HK-2 (cell line): Measurements from ENCODE around the gene INPP5K.
"Not testable (repeated sequence)": the region's sequence is repeated elsewhere in the genome, so short reads cannot be mapped to it uniquely, and the experiment has no call there.

ENCODE experiments used
- DNase-seq: peaks from one replicate; pipeline ENCODE4 v3.0.0-alpha.2; 2018; ENCODE audit not compliant: unreplicated experiment

INPP5K gene

DNA sequence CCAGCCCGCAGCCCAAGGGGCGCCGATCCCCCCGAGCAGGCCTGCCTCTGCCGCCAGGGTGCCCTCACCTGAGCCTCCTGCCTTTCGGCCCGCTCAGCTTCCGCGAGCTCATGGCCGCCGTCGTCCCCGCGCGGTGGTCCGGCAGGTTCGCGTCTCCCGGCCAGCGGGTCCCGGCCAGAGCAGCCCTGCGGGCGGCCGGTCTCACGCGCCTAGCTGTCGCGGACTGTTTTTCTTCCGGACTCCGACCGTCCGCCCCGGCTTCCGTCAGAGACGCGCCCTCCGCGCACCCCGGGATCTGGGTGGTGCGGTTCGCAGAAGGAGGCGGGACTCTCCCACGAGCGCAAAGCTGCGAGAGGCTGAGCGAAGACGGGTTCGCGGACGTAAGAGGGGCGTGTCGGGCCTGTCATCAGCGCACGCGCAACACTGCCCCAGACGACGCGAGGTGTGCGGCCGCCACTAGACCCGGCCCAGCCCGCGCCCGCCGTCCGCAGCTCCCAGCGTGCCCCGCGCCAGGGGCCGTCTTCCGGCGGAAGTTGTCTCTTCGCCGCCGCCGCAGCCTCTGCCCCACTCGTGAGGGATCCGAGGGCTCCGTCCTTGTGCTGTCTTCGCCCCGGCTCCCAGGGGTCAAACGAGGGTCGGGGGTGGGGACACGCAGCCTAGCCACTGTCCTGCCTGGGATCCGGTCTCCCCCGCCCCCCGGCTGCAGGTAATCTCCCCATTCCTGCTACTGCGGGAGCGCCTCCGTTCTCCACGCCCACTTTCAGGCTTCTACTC is at the start of gene INPP5K:
Gene INPP5K (minus strand): TSS at position 225 of the 774 bp plus-strand sequence. CDS start 113 bp downstream, at position 112.
- peak; percentile 98 for DNase-seq

DNA sequence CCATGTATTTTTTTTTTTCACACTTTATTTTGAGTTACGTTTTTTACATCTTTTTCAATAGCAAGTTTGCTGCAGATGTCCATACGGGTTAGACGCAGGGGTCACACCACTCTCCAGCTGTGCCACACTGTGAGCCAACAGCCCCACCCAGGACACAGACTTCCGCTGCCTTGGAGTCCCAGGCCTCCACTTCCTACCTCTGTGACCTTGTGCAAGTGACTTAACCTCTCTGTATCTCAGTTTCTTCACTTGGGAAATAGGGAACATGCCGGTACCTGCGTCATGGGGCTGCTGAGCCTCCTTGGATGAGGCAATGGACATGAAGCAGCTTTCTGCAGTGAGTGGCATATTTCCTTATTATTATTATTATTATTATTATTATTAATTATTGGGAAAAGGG is 49.5 kb upstream of the INPP5K start:
- no peak for DNase-seq

DNA sequence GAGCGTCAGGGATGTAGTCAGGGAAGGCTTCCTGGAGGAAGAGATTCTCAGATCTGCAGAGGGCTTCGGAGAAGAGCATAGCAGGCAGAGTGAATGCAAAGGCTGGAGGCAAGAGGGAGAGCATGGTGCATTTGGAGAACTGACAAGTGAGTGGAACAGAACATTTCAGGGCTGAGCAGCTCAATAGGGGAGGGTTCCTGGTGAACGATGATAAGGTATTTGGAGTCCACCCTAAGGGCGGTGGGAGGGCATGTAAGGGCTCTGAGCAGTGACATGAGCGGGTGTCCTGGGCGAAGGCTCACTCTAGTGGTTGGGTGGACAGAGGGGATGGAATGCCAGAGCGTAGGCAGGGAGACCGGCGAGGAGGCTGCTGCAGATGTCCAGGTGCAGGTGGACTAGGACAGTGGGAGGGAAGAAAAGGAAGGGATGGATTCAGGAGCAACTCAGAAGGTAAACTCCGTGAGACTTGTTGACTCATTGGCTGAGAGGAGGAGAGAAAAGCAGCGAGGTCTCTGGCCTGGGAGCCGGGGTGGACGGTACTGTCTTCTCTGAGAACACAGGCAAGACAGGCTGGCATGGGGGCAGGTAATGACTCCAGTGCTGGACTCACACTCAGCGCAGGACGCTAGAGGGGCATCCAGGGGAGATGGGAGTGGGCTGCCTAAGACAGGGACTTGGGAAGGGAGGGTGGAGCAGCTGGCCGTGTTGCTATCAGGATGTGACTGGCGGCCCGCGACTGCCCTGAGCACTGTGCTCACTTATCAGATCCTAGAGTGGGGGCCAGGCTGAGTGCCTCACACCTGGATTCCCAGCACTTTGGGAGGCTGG is 47.6 kb upstream of the INPP5K start:
- DNase-seq: no peak

DNA sequence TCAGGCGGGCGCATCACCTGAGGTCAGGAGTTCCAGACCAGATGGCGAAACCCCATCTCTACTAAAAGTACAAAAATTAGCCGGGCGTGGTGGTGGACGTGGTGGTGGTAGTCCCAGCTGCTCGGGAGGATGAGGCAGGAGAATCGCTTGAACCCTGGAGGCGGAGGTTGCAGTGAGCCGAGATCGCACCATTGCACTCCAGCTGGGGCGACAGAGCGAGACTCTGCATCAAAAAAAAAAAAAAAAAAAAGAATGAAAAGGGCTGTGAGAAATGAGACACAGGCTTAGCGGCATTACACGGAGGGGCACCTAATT is 47.0 kb upstream of the INPP5K start:
- DNase-seq: not testable (repeated sequence)

DNA sequence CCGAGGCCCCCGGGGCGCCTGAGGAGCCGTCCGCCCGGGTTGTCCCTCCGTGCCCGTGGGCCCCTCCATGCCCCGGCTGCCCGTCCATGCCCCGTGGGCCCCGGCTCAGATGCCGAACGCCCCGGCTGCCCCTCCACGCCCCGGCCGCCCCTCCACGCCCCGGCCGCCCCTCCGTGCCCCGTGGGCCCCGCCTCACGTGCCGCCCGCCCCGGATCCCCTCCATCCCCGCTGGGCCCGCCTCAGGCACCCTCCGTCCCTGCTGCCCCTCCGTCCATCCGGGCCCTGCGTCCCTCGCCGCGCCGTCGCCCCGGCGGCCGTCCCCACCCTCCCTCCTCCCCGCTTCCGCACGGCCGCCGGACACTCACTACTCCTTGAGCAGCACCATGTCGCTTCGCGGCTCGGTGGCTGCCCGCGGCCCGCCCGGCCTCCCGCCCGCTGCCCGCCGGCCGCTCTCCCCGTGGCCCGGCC is 45.8 kb upstream of the INPP5K start:
- DNase-seq: peak; percentile 68

DNA sequence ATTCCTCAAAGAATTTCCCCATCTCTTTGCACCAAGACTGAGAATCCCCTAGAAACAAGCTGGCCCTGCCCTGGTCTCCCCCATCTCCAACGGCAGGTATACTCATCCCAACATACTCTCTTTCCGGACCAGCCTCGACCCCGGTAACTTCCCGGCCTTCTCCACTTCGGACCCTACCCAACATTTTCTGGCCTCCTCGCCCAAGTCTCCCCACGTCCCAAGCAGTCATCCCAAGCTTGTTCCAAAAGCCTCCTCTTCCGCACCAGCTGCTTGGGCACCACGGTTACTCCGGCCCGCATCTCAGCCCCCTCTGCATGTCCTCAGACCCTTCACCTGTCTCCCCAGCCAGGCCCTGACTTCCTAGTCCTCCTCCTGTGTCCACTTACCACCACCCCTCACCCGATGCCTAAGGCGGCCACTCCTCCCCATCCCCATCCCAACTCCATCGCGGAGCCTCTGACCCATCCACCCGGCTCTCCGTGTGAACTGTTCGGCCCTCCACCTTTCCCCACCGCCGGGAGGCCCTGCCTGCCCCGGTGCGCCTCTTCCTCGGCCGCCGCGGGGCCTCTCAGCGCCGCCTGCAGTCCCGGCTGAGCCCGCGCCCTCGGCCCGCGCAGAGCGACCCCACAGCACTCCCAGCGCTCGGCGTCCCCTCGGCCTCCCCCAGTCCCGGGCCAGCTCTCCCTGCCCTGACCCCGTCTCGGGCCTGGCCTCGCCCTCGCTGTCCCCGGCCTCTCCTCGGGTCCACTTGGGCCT is 45.2 kb upstream of the INPP5K start:
- peak; percentile 45 for DNase-seq

DNA sequence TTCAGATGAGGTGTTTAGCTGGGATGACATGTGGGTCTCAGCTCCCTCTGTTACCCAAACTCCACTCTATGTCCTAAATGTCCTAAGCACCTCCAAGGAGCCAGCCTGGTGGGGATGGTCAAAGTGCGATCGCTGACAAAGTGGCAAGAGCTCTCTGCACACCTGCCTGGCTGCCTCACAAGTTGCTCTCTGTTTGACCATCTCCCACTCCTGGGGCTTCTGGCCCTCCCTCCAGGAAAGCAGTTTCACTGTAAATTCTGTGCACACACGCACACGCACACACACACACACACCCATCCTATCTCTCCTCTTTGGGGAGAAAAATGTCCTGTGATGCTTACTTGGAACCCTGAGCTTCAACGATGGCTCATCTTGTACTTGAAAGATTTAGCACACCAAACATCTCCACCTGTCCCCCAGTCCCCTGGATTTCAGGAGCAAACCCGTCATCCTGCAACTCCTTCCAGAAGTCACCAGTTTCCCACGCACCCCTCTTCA is 44.5 kb upstream of the INPP5K start:
- DNase-seq: no peak

DNA sequence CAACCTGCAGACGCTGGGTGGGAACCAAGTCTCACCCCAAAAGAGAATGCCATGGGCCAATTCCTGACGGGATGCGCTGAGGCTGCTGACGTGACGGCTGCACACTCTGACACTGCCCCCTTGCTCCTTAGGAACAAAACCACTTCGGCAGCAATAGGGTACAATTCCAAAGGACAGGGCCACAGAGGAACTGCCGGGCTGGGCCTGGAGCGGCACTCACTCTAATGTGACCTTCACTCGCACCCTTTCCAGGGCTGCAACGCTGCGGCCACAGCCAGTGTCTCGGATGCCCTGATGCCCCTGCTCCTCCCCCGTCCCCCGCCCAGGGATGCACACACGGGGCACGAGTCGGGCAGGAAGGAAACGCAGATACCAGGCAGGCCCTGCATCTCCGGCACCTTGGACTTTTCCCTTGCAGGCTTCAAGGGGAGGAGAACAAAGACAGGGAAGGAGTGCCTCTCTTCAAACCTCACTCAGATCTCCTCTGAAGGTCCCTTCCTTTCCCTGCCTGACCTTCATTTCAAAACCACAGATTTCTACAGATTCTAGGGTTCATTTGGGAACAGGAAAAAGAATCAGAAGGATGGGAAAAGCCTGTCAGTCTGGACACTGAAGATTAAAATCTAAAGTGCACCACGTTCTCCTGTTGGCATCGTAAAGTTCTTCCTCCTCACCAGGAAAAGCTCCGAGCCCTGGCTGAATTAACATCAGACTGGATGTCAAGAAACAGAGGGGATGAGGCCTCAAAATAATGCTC is 43.9 kb upstream of the INPP5K start:
- no peak for DNase-seq

DNA sequence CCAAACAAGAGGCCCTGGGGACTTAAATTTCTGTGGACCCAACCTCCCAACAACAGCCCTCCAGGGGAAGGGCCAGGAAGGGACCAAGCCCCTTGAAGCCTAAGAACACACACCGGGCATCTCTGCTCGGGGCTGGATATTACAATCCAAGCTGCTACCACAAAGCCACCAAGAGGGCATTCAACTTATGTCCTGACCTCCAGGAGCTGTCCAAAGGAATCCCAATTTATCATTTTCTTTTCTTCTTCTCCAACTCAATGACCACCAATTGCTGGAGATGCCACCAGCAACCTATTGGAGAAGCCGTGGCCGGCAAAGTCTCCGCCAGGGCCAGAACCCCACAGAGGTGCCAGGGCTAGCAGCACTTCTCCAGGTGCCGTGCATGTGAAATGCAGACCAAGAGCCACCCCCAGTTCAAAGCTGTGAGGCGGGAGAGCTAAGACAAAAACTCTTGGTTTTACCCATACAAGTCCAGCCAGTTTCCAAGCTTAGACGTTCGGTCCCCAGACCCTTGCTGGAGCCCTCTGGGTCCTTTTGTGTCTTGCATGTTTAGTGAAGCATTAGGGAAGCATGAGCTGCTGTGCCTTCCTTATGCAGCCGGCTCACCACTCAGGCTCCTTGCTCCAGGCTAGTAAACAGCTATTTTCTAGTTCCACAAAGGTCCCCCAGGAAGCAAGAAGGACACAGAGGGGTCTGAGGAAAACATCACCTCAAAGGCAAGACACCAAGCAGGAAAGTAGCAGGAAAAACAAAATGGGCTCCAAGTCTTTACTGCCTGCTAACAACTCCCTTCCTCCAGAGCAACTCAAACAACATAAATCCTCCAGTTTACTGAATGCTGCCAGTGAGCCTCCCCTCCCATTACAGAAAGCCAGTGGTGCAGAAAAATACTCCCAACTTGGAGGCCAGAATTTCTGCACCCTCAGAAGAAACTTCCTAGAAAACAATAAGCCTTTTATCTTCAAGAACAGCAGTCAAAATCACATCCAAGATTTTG is 42.9 kb upstream of the INPP5K start:
- no peak for DNase-seq

DNA sequence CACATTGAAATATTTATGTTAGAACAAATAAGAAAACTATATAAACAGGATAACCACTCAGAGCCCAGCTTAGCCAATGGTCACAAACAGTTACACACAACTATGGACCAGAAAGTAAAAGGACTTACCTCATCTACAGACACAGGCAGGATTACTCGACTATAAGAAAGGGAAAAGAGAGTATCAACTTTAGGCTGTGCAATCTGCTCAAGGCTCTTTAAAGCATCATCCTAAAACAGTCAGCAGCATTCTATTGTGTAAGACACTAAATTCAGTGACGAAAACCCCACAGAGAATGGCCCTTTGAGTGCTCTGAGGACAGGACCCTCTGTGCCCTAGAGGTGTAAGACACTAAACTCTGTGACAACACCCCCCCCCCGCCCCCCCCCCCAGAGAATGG is 42.0 kb upstream of the INPP5K start:
- DNase-seq: no peak

DNA sequence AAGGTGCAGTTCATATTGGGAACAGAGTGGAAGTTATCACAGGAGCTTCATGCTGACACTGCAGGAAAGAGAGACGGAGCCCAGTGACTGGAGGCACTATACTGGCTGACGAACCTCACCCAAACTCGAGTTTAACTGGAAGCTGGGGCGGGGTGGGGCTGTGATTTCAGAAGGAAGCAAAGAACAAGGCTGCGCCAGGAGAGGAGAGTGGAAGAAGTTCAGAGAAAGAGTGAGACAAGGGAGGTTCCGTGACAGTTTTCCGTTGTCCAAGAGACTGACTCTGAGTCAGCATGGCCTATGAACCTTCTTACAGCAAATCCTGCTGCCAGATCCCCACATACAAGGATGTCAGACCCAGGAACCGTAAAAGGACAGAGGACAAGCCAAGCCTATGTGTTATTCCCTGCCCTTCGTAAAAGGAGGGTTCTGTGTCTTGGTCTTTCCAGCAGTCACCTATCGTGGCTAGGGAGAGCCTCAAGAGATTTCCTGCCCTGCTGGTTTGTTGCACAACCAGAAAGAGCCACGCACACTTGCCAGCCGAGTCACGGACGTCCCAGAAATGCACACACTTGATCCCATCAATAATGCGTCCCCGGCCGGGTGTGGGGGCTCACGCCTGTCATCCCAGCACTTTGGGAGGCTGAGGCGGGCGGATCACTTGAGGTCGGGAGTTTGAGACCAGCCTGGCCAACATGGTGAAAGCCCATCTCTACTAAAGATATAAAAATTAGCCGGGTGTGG is 41.1 kb upstream of the INPP5K start:
- no peak for DNase-seq

DNA sequence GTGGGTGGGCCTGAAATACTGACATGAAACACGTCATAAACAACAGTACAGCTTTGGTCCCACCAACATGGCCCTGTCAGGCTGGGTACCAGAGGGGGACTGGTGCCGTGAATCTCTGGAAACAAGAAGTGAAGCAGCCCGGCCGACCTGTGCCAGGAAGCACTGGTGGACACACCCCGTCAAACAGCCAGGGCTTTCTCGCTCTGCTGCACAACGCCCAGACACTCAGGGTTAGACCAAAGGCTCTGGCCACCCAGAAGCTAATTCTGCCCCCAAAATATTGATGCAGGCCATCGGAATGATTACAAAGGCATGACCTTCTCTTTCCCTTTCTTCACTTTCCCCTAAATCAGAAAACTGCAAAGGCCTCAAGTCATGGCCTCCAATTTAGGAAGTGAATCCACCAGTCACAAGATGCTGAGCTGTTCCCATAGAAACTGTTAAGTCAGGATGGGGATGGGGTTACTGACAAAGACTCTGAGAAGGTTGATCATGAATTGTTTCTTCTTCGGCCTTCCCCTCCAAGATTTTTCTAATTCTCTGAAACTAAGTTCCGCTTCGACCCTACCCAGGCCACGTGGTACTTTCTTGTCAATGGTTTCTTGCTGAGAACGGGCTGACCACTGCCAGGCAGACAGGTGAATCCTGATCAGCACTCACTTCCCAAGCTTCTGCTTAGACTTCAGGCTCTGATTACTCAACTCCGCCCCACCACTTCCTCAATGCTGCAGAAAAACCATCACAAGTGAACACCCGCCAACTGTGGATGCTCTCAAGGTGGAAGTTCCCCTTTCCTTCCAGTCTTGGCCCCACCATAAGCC is 39.4 kb upstream of the INPP5K start:
- no peak for DNase-seq

DNA sequence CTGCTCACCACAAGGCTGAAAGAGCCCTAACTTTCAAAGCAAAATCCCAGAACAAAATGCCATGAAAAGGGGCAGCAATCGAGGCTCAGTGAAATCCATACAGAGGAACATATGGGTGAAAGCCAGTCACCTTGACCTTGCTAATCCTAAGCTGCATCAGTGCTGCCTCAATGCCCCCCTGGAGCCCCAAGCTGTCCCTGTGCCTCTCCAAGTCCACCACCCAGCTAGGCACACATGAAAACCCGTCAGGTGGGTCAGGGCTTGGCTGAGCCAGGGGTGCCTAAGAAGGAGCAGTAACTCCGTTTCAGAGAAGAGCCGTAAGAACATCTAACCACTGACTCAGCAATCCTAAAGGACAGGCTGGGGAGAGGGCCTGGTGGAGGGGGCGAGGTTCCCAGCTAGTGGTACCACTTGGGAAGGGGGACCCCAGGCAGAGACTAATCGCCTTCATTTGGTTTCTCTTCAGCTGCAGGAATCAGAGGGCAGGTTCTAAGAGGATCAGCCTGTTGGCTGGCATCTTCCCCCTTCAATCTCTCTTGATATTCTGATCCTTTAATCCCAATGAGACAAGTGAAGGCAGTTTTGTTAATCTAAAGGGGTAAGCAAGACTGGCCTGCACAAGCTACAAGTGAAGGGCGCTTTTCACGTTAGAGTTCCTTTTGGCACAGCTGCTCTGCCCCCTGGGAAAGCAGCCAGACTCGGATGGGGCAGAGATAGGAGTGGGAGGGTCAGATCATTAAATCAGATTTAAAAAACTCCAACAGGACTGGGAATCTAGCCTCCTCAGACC is 38.5 kb upstream of the INPP5K start:
- no peak for DNase-seq

DNA sequence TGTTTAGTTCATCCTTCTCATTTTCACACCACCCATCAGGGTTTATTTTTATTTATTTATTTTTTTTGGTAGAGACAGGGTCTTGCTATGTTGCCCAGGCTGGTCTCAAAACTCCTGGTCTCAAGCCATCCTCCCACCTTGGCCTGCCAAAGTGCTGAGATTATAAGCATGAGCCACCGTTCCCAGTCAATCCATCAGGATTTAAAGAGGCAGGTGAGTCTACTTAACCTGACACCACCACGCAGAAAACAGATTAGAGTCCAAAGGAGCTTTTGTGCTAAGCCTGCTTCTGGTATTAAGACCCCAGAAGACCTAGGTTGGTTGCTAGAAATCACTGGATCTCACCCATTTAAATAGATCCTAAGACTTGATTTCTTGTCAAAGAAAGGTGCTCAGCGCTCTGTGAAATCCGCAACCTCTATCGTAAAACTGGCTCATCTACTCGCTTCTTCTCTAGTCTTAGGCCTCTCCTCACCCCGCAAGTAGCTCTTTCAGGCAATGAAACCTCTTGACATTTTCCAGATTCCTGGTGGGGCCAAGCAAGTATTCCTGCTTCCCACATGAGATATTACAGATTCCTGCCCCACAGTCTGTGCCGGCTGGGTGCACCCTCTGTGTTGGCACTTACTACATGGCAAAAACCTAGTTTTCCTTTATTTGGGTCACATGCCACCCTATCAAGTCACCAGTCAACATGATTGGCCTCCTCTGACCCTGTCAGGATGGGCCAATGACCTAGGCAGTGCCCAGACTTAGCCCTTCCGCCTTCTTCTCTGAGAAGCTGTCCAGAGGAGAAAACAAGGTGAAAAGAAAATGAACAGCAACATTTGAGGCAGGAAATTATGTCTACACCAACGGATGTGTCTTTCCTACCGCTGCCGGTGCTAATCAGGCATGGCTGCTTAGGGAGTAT is 37.2 kb upstream of the INPP5K start:
- DNase-seq: no peak

DNA sequence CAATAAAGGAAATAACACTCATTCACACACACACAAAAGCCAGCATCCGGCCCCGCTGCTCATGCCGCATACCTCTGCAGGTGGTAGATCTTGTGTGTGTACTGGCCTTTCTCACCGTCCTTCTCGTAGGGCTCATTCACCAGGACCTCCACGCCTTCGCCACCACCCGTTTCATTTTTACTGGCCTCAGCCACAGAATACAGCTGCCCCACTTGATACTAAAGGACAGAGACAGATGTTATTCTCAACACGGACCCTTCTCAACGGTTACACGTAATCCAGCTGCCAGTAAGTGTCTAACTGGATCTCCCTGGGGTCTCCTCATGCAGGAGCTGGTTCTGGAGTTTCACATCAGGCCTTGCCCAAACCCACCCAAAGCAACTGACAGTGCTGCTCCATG is 36.5 kb upstream of the INPP5K start:
- no peak for DNase-seq

DNA sequence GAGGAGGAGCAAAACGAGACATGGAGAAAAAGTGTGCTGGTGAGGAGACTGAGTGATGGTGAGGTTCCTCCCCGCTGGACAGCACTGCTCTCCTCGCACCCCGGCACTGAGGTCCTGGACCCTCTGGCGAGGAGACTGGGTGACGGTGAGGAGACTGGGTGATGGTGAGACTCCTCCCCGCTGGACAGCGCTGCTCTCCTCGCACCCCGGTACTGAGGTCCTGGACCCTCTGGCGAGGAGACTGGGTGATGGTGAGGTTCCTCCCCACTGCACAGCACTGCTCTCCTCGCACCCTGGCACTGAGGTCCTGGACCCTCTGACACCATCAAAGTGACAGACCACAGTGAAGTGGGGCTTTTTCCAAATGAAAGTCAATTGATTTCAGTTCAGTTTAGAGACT is 35.3 kb upstream of the INPP5K start:
- DNase-seq: no peak

DNA sequence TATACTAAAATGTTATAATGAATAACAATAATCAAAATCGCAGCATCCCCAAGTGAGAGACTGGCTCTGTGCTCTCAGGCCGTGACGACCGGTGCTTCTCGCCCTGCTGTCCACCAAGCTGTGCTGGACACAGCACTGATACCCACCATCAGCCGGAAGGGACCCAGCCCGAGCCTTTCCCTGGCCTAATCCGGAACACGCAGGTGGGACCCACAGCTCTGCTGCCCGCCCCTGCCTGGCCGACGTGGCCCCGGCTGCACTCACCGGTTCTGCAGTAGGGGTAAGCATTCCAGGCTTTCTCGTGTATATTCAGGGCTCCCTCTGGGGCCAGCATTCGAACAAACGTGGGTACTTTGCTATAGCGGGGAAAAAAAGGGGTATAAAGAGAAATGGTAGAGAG is 31.6 kb upstream of the INPP5K start:
- no peak for DNase-seq
